K562 (cell line): ENCODE results near the gene RABGAP1L. TPM values are rescaled to one million over a fixed set of nuclear protein-coding genes. Genes with fewer than 3 reads are reported as not detected.
A peak's percentile ranks its signal among the peaks of the same experiment; 100 is the strongest.

Experiments used
- ATAC-seq: fragments of 200-7000 bp; cut with Tn5 transposase; 3 replicates; pipeline ENCODE4 v1.9.1; 2020; ENCODE audit warnings: moderate library complexity
- BruUV-seq: library from RNA; stranded (reverse); fragments of 400-500 nt; replicated peaks from 2 replicates; lab custom pipeline; 2021; lab: Mats Ljungman, UMichigan
- CTCF ChIA-PET: fragments of 300-600 bp; formaldehyde crosslinking; extraction: SDS; loops from one replicate; lab custom pipeline; 2021; ENCODE audit warnings: low intra/inter-chr PET ratio; lab: Yijun Ruan, JAX
- POLR2A ChIA-PET: fragments of 300-600, 350-650 bp; sonication (Branson Sonifier 250); formaldehyde crosslinking; extraction: SDS; loops from one replicate; lab custom pipeline; 2021; ENCODE audit warnings: antibody characterized with exemption, inconsistent platforms; lab: Yijun Ruan, JAX
- DNase-seq, 4 experiments: peaks; one replicate each; pipeline versions ENCODE4 v3.0.0 to v3.0.0-alpha.2; 2011 to 2018; ENCODE audit warnings: low spot score in 3 of 4, mixed read lengths in 3 of 4; ENCODE audit errors: extremely low read depth in 1 of 4
- FAIRE-seq: peaks from 2 replicates; lab custom pipeline; 2011; peaks lifted over from hg19 to GRCh38; lab: Jason Lieb, UNC
- H2AFZ ChIP-seq: 2 replicates; pipeline ENCODE4 v1.6.0; 2011; ENCODE audit warnings: low read depth, low read length, control low read depth, inconsistent platforms
- H3K27ac ChIP-seq: fragments of 200-600 bp; 3 replicates; pipeline ENCODE4 v1.8.0; 2011; ENCODE audit warnings: low read depth, mild to moderate bottlenecking, control low read depth, inconsistent platforms, low read length, moderate library complexity, mixed read lengths; ENCODE audit errors: extremely low read depth
- H3K27me3 ChIP-seq, 2 experiments: fragments of 300-600 bp in 1 of 2; 2 replicates in 1 of 2; 3 replicates in 1 of 2; pipeline versions ENCODE4 v1.6.0 to v1.8.0; 2011; ENCODE audit warnings: inconsistent platforms in 2 of 2, low read length in 2 of 2, mild to moderate bottlenecking in 1 of 2, mixed read lengths in 1 of 2, moderate library complexity in 1 of 2; ENCODE audit not compliant: control insufficient read depth in 2 of 2, insufficient read depth in 2 of 2
- H3K36me3 ChIP-seq: fragments of 300-600 bp; 3 replicates; pipeline ENCODE4 v1.8.0; 2011; ENCODE audit warnings: mild to moderate bottlenecking, low read length, inconsistent platforms; ENCODE audit not compliant: control insufficient read depth, insufficient read depth
- H3K4me1 ChIP-seq, 2 experiments: fragments of 200-600 bp in 1 of 2; replicated peaks in 1 of 2; 2 replicates in 1 of 2; 3 replicates in 1 of 2; pipeline versions ENCODE4 v1.5.1 to v1.8.0; 2011; ENCODE audit warnings: inconsistent platforms in 2 of 2, low read length in 2 of 2, mild to moderate bottlenecking in 1 of 2, mixed read lengths in 1 of 2, moderate library complexity in 1 of 2; ENCODE audit not compliant: control insufficient read depth in 2 of 2, insufficient read depth in 2 of 2
- H3K4me2 ChIP-seq: 2 replicates; pipeline ENCODE4 v1.6.1; 2011; ENCODE audit warnings: low read length, control low read depth, inconsistent platforms, mixed read lengths; ENCODE audit not compliant: insufficient read depth
- H3K4me3 ChIP-seq: fragments of 200-600 bp; sonication (generic), shearing (Covaris generic); 2 replicates; pipeline ENCODE4 v1.5.1; 2016; ENCODE audit warnings: control low read depth, inconsistent platforms
- H3K79me2 ChIP-seq: fragments of 200-600 bp; 3 replicates; pipeline ENCODE4 v1.8.0; 2011; ENCODE audit warnings: low read length, inconsistent platforms; ENCODE audit not compliant: control insufficient read depth, insufficient read depth
- H3K9ac ChIP-seq, 2 experiments: 2 replicates each; pipeline versions ENCODE4 v1.6.0 to v1.6.1; 2011; ENCODE audit warnings: low read depth in 2 of 2, low read length in 2 of 2, control low read depth in 1 of 2, inconsistent platforms in 1 of 2, mild to moderate bottlenecking in 1 of 2, mixed read lengths in 1 of 2; ENCODE audit not compliant: insufficient read depth in 1 of 2
- H3K9me1 ChIP-seq: one replicate; pipeline ENCODE4 v1.6.0; 2011; ENCODE audit warnings: inconsistent platforms, mild to moderate bottlenecking, low read length, moderate library complexity; ENCODE audit not compliant: control insufficient read depth, insufficient read depth
- H3K9me3 ChIP-seq: replicated peaks from 2 replicates; pipeline ENCODE4 v1.5.1; 2011; ENCODE audit warnings: low read depth, low read length, inconsistent platforms; ENCODE audit not compliant: control insufficient read depth, insufficient read depth
- H4K20me1 ChIP-seq: replicated peaks from 2 replicates; pipeline ENCODE4 v1.6.1; 2011; ENCODE audit warnings: low read length, inconsistent platforms, mixed read lengths; ENCODE audit not compliant: control insufficient read depth, insufficient read depth
- ADNP ChIP-seq: fragments of 200-800 bp; sonication (Bioruptor generic); IDR thresholded peaks from 2 replicates; pipeline ENCODE4 v1.6.1; 2016; ENCODE audit warnings: missing genetic modification characterization, missing compliant biosample characterization
- CCNT2 ChIP-seq: IDR thresholded peaks from 2 replicates; pipeline ENCODE4 v1.6.1; 2011; ENCODE audit warnings: borderline replicate concordance, low read depth, mild to moderate bottlenecking, moderate library complexity, mixed read lengths, low read length; ENCODE audit not compliant: insufficient read length; ENCODE audit errors: extremely low read depth
- DACH1 ChIP-seq: fragments of 450-650 bp; IDR thresholded peaks from 2 replicates; pipeline ENCODE4 v1.6.1; 2018; ENCODE audit not compliant: partially characterized antibody
- E2F4 ChIP-seq: sonication (generic); formaldehyde crosslinking; IDR thresholded peaks from 2 replicates; pipeline ENCODE4 v1.8.0; 2022; ENCODE audit warnings: mild to moderate bottlenecking, low read depth, missing genetic modification reagents
- FOXA3 ChIP-seq, 2 experiments: fragments of 450-650 bp in 1 of 2; sonication (generic) in 1 of 2; formaldehyde crosslinking; IDR thresholded peaks in 1 of 2; conservative IDR thresholded peaks in 1 of 2; 2 replicates each; pipeline versions ENCODE4 v1.4.0 to v1.8.0; 2020 to 2022; ENCODE audit warnings: mild to moderate bottlenecking in 2 of 2, missing genetic modification reagents in 1 of 2
- HES1 ChIP-seq: fragments of 450-650 bp; IDR thresholded peaks from 2 replicates; pipeline ENCODE4 v1.6.1; 2016; ENCODE audit warnings: low read depth, mild to moderate bottlenecking, moderate library complexity
- HMBOX1 ChIP-seq: sonication (generic); IDR thresholded peaks from 2 replicates; pipeline ENCODE4 v1.6.1; 2016
- HNRNPH1 ChIP-seq: fragments of 200-400 bp; formaldehyde crosslinking; optimal IDR thresholded peaks from 2 replicates; pipeline ENCODE3; 2017; ENCODE audit warnings: low read depth, mild to moderate bottlenecking, low read length, moderate library complexity
- OTX1 ChIP-seq: fragments of 450-650 bp; formaldehyde crosslinking; IDR thresholded peaks from 2 replicates; pipeline ENCODE4 v1.4.0; 2022; ENCODE audit warnings: mild to moderate bottlenecking
- RBM34 ChIP-seq: fragments of 200-400 bp; formaldehyde crosslinking; IDR thresholded peaks from 2 replicates; pipeline ENCODE4 v1.6.1; 2018; ENCODE audit warnings: low read length, borderline replicate concordance; ENCODE audit not compliant: insufficient read depth
- SMARCA4 ChIP-seq: fragments of 450-650 bp; IDR thresholded peaks from 2 replicates; pipeline ENCODE4 v1.6.1; 2016
- TFAP4 ChIP-seq: sonication (generic); formaldehyde crosslinking; IDR thresholded peaks from 2 replicates; pipeline ENCODE4 v1.8.0; 2022; ENCODE audit warnings: missing genetic modification reagents, mild to moderate bottlenecking, moderate library complexity, borderline replicate concordance
- THRA ChIP-seq: fragments of 450-650 bp; IDR thresholded peaks from 2 replicates; pipeline ENCODE4 v1.6.1; 2017; ENCODE audit warnings: mild to moderate bottlenecking, moderate library complexity
- ZFP30 ChIP-seq: fragments of 250-450 bp; sonication (Bioruptor Pico); IDR thresholded peaks from 2 replicates; pipeline ENCODE4 v1.8.0; 2022; ENCODE audit warnings: moderate library complexity, mild to moderate bottlenecking, inconsistent platforms, borderline replicate concordance
- ZNF324 ChIP-seq: fragments of 250-450 bp; sonication (Bioruptor Pico); IDR thresholded peaks from 2 replicates; pipeline ENCODE4 v1.4.0; 2020; ENCODE audit warnings: mild to moderate bottlenecking
- ZNF699 ChIP-seq: fragments of 250-450 bp; sonication (Bioruptor Pico); IDR thresholded peaks from 2 replicates; pipeline ENCODE4 v1.8.0; 2021; ENCODE audit warnings: mild to moderate bottlenecking, moderate library complexity; ENCODE audit not compliant: insufficient replicate concordance
- ZNF830 ChIP-seq: fragments of 250-450 bp; sonication (Bioruptor Pico); IDR thresholded peaks from 2 replicates; pipeline ENCODE4 v1.5.0; 2021; ENCODE audit warnings: mild to moderate bottlenecking
- WGBS: fragments of 100-300 bp; shearing (Covaris generic); methylation state at CpG from one replicate; pipeline ENCODE4 v1.1.6; 2016; ENCODE audit warnings: low coverage, mixed read lengths; ENCODE audit not compliant: insufficient coverage; ENCODE audit errors: missing lambda C conversion rate; 5-methylcytosine and 5-hydroxymethylcytosine counted together
- in situ Hi-C: fragments of 300-500 bp; cut with MboI; formaldehyde crosslinking; loops from 4 replicates; pipeline ENCODE4 v1.15.0; 2018; ENCODE audit warnings: inconsistent platforms, mixed read lengths
- intact Hi-C: fragments of 100-400 bp; cut with micrococcal nuclease; formaldehyde crosslinking; loops from 2 replicates; pipeline ENCODE4 v1.14.2; 2022
- polyA plus RNA-seq, 8 experiments: library from polyadenylated mRNA; depleted of rRNA in 4 of 8; stranded (reverse) in 5 of 8; unstranded in 3 of 8; fragments of >200 nt; fragmentation: Nextera tagmentation in 2 of 8; fragmentation: Illumina TruSeq in 1 of 8; extraction: Ambion mirVana in 2 of 8; extraction: Trizol in 1 of 8; gene quantifications; 2 replicates each; pipeline versions ENCODE4 v1.2.1 to v1.2.3, GENCODE V29; 2011 to 2014; ENCODE audit warnings: inconsistent platforms in 1 of 8, missing spikeins in 1 of 8
- total RNA-seq, 7 experiments: library from RNA; depleted of rRNA in 6 of 7; stranded (reverse); fragments of >200 nt in 6 of 7; fragmentation: Illumina TruSeq in 2 of 7; extraction: Trizol in 2 of 7; gene quantifications; 2 replicates each; pipeline versions ENCODE4 v1.2.1 to v1.2.3, GENCODE V29; 2011 to 2021; ENCODE audit warnings: low replicate concordance in 1 of 7

Gene RABGAP1L
- total and polyA plus RNA-seq, 9 of the 15 experiments (the other 6 are each of a cell fraction or from before 2014, with no cell fraction given): 16.5 to 44.9 (median 26.7) TPM

GRCh38 chr1:175003521-175003920 is 844.2 kb downstream of the RABGAP1L start:
- BruUV-seq: no TSS peak
- H2AFZ ChIP-seq: no peak overlapping the region
- intact Hi-C loops (loop anchor here (1.0 kb wide), 1 partner anchor 20 kb away; the partner anchor contains the start of gene MRPS14), in situ Hi-C loops (no loop called here)
- no peaks in the 10 kb centered on the region for H3K9me3 ChIP-seq
- peaks cover 54% of the 10 kb centered on the region for H3K36me3 ChIP-seq
- no peaks in the 10 kb centered on the region for H3K9me1 ChIP-seq
- peaks cover 92% of the 10 kb centered on the region for H3K79me2 ChIP-seq
- DNase-seq (no peak), ATAC-seq (no peak), FAIRE-seq (no peak)
- peaks cover 9 to 12% of the 10 kb centered on the region in 2 experiments; a peak in 3 of 5 replicates for H3K4me1 ChIP-seq
- H3K4me3 ChIP-seq: peak overlapping the region; percentile 90
- no peaks in the 10 kb centered on the region; the same call in none of the 2 replicates for H4K20me1 ChIP-seq
- peak overlapping the region; percentile 97 for H3K4me2 ChIP-seq
- POLR2A ChIA-PET: interaction anchor here (1.4 to 5.8 kb wide), 4 partner anchors 10 to 20 kb away, joined by 4 to 33 read pairs (median 10); partner anchors contain the start of gene MRPS14
- peak overlapping the region; percentile 99 for H3K27ac ChIP-seq
- WGBS: 7% methylated on average over 2 of the region's 2 CpGs
- CTCF ChIA-PET: no interaction called here
- H3K9ac ChIP-seq: peak overlapping the region in 1 of 2 experiments; percentile 98; a peak in 3 of 4 replicates
- H3K27me3 ChIP-seq: no peaks in the 10 kb centered on the region
- TF ChIP-seq E2F4 (CRISPR knock-in tag) (no peak), ADNP (tag) (no peak), ZNF830 (CRISPR knock-in tag) (no peak), HMBOX1 (no peak), TFAP4 (CRISPR knock-in tag) (no peak; the same call in 1 of the 2 replicates), CCNT2 (no peak), OTX1 (no peak), THRA (no peak), ZNF699 (CRISPR knock-in tag) (no peak), ZNF324 (no peak), SMARCA4 (no peak), RBM34 (no peak), HNRNPH1 (no peak), ZFP30 (CRISPR knock-in tag) (no peak), FOXA3 (CRISPR knock-in tag; conservative IDR thresholded peaks at IDR 0.05 in 1 of 2, IDR thresholded peaks at IDR 0.05 in 1 of 2) (no peak; a peak in 1 of 4 replicates), HES1 (no peak), DACH1 (peak; percentile 80)
